K562 (cell line): Measurements from ENCODE around the gene CCL11. TPM values are rescaled to one million over a fixed set of nuclear protein-coding genes. Genes with fewer than 3 reads are reported as not detected.

Source experiments
- ATAC-seq: fragments of 200-7000 bp; cut with Tn5 transposase; 3 replicates; pipeline ENCODE4 v1.9.1; 2020; ENCODE audit warnings: moderate library complexity
- BruUV-seq: library from RNA; stranded (reverse); fragments of 400-500 nt; replicated peaks from 2 replicates; lab custom pipeline; 2021; lab: Mats Ljungman, UMichigan
- CTCF ChIA-PET: fragments of 300-600 bp; formaldehyde crosslinking; extraction: SDS; loops from one replicate; lab custom pipeline; 2021; ENCODE audit warnings: low intra/inter-chr PET ratio; lab: Yijun Ruan, JAX
- POLR2A ChIA-PET: fragments of 300-600, 350-650 bp; sonication (Branson Sonifier 250); formaldehyde crosslinking; extraction: SDS; loops from one replicate; lab custom pipeline; 2021; ENCODE audit warnings: antibody characterized with exemption, inconsistent platforms; lab: Yijun Ruan, JAX
- DNase-seq, 4 experiments: peaks; one replicate each; pipeline versions ENCODE4 v3.0.0 to v3.0.0-alpha.2; 2011 to 2018; ENCODE audit warnings: low spot score in 3 of 4, mixed read lengths in 3 of 4; ENCODE audit errors: extremely low read depth in 1 of 4
- FAIRE-seq: peaks from 2 replicates; lab custom pipeline; 2011; peaks lifted over from hg19 to GRCh38; lab: Jason Lieb, UNC
- H2AFZ ChIP-seq: 2 replicates; pipeline ENCODE4 v1.6.0; 2011; ENCODE audit warnings: low read depth, low read length, control low read depth, inconsistent platforms
- H3K27ac ChIP-seq: fragments of 200-600 bp; 3 replicates; pipeline ENCODE4 v1.8.0; 2011; ENCODE audit warnings: low read depth, mild to moderate bottlenecking, control low read depth, inconsistent platforms, low read length, moderate library complexity, mixed read lengths; ENCODE audit errors: extremely low read depth
- H3K27me3 ChIP-seq, 2 experiments: fragments of 300-600 bp in 1 of 2; 2 replicates in 1 of 2; 3 replicates in 1 of 2; pipeline versions ENCODE4 v1.6.0 to v1.8.0; 2011; ENCODE audit warnings: inconsistent platforms in 2 of 2, low read length in 2 of 2, mild to moderate bottlenecking in 1 of 2, mixed read lengths in 1 of 2, moderate library complexity in 1 of 2; ENCODE audit not compliant: control insufficient read depth in 2 of 2, insufficient read depth in 2 of 2
- H3K36me3 ChIP-seq: fragments of 300-600 bp; 3 replicates; pipeline ENCODE4 v1.8.0; 2011; ENCODE audit warnings: mild to moderate bottlenecking, low read length, inconsistent platforms; ENCODE audit not compliant: control insufficient read depth, insufficient read depth
- H3K4me1 ChIP-seq, 2 experiments: fragments of 200-600 bp in 1 of 2; replicated peaks in 1 of 2; 2 replicates in 1 of 2; 3 replicates in 1 of 2; pipeline versions ENCODE4 v1.5.1 to v1.8.0; 2011; ENCODE audit warnings: inconsistent platforms in 2 of 2, low read length in 2 of 2, mild to moderate bottlenecking in 1 of 2, mixed read lengths in 1 of 2, moderate library complexity in 1 of 2; ENCODE audit not compliant: control insufficient read depth in 2 of 2, insufficient read depth in 2 of 2
- H3K4me2 ChIP-seq: 2 replicates; pipeline ENCODE4 v1.6.1; 2011; ENCODE audit warnings: low read length, control low read depth, inconsistent platforms, mixed read lengths; ENCODE audit not compliant: insufficient read depth
- H3K4me3 ChIP-seq: fragments of 200-600 bp; sonication (generic), shearing (Covaris generic); 2 replicates; pipeline ENCODE4 v1.5.1; 2016; ENCODE audit warnings: control low read depth, inconsistent platforms
- H3K79me2 ChIP-seq: fragments of 200-600 bp; 3 replicates; pipeline ENCODE4 v1.8.0; 2011; ENCODE audit warnings: low read length, inconsistent platforms; ENCODE audit not compliant: control insufficient read depth, insufficient read depth
- H3K9ac ChIP-seq, 2 experiments: 2 replicates each; pipeline versions ENCODE4 v1.6.0 to v1.6.1; 2011; ENCODE audit warnings: low read depth in 2 of 2, low read length in 2 of 2, control low read depth in 1 of 2, inconsistent platforms in 1 of 2, mild to moderate bottlenecking in 1 of 2, mixed read lengths in 1 of 2; ENCODE audit not compliant: insufficient read depth in 1 of 2
- H3K9me1 ChIP-seq: one replicate; pipeline ENCODE4 v1.6.0; 2011; ENCODE audit warnings: inconsistent platforms, mild to moderate bottlenecking, low read length, moderate library complexity; ENCODE audit not compliant: control insufficient read depth, insufficient read depth
- H3K9me3 ChIP-seq: replicated peaks from 2 replicates; pipeline ENCODE4 v1.5.1; 2011; ENCODE audit warnings: low read depth, low read length, inconsistent platforms; ENCODE audit not compliant: control insufficient read depth, insufficient read depth
- H4K20me1 ChIP-seq: replicated peaks from 2 replicates; pipeline ENCODE4 v1.6.1; 2011; ENCODE audit warnings: low read length, inconsistent platforms, mixed read lengths; ENCODE audit not compliant: control insufficient read depth, insufficient read depth
- CBFB ChIP-seq: sonication (generic); formaldehyde crosslinking; IDR thresholded peaks from 2 replicates; pipeline ENCODE4 v1.4.0; 2020; ENCODE audit warnings: mild to moderate bottlenecking, missing genetic modification reagents
- MEIS2 ChIP-seq: fragments of 450-650 bp; IDR thresholded peaks from 2 replicates; pipeline ENCODE4 v1.6.1; 2014; ENCODE audit warnings: mild to moderate bottlenecking; ENCODE audit not compliant: partially characterized antibody
- NR1H2 ChIP-seq: sonication (generic); formaldehyde crosslinking; IDR thresholded peaks from 2 replicates; pipeline ENCODE4 v1.4.0; 2020; ENCODE audit warnings: mild to moderate bottlenecking, missing genetic modification reagents
- PCBP1 ChIP-seq: fragments of 200-400 bp; formaldehyde crosslinking; IDR thresholded peaks from 2 replicates; pipeline ENCODE4 v1.6.1; 2018; ENCODE audit warnings: mild to moderate bottlenecking, low read depth, low read length; ENCODE audit not compliant: poor library complexity, severe bottlenecking
- PCBP2 ChIP-seq: fragments of 200-400 bp; formaldehyde crosslinking; IDR thresholded peaks from 2 replicates; pipeline ENCODE4 v1.6.1; 2018; ENCODE audit warnings: low read length, low read depth, mild to moderate bottlenecking, moderate library complexity; ENCODE audit not compliant: poor library complexity, severe bottlenecking
- WGBS: fragments of 100-300 bp; shearing (Covaris generic); methylation state at CpG from one replicate; pipeline ENCODE4 v1.1.6; 2016; ENCODE audit warnings: low coverage, mixed read lengths; ENCODE audit not compliant: insufficient coverage; ENCODE audit errors: missing lambda C conversion rate; 5-methylcytosine and 5-hydroxymethylcytosine counted together
- in situ Hi-C: fragments of 300-500 bp; cut with MboI; formaldehyde crosslinking; loops from 4 replicates; pipeline ENCODE4 v1.15.0; 2018; ENCODE audit warnings: inconsistent platforms, mixed read lengths
- intact Hi-C: fragments of 100-400 bp; cut with micrococcal nuclease; formaldehyde crosslinking; loops from 2 replicates; pipeline ENCODE4 v1.14.2; 2022
- polyA plus RNA-seq, 8 experiments: library from polyadenylated mRNA; depleted of rRNA in 4 of 8; stranded (reverse) in 5 of 8; unstranded in 3 of 8; fragments of >200 nt; fragmentation: Nextera tagmentation in 2 of 8; fragmentation: Illumina TruSeq in 1 of 8; extraction: Ambion mirVana in 2 of 8; extraction: Trizol in 1 of 8; gene quantifications; 2 replicates each; pipeline versions ENCODE4 v1.2.1 to v1.2.3, GENCODE V29; 2011 to 2014; ENCODE audit warnings: inconsistent platforms in 1 of 8, missing spikeins in 1 of 8
- total RNA-seq, 7 experiments: library from RNA; depleted of rRNA in 6 of 7; stranded (reverse); fragments of >200 nt in 6 of 7; fragmentation: Illumina TruSeq in 2 of 7; extraction: Trizol in 2 of 7; gene quantifications; 2 replicates each; pipeline versions ENCODE4 v1.2.1 to v1.2.3, GENCODE V29; 2011 to 2021; ENCODE audit warnings: low replicate concordance in 1 of 7
- TF ChIP-seq, protein P1 (sequence below): IDR thresholded peaks from 3 replicates; pipeline ENCODE4 v1.6.1; 2011; ENCODE audit warnings: borderline replicate concordance, mild to moderate bottlenecking; ENCODE audit not compliant: insufficient read length, insufficient read depth
- TF ChIP-seq, protein P2 (sequence below): sonication (generic); formaldehyde crosslinking; IDR thresholded peaks from 2 replicates; pipeline ENCODE4 v1.8.0; 2022; ENCODE audit warnings: mild to moderate bottlenecking, missing genetic modification reagents

Gene CCL11
- total and polyA plus RNA-seq, 9 of the 15 experiments (the other 6 are each of a cell fraction or from before 2014, with no cell fraction given) = not detected

DNA sequence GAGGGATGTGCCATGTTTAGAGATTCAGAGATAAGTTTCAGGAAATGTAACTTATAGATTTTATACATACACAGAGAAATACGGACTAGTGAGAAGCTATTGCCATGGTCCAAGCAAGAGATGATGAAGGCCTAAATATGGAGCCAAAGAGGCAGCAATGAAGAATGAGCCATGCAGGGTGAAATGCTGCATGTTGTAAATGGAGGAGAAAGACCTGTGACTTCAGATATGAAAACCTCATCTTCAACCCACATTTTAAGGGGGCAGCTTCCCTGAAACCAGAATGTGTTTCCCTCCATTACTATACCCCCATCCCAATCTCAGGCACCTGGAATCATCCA lies 27.6 kb upstream of the CCL11 start:
- in situ Hi-C loops = no loop called here

DNA sequence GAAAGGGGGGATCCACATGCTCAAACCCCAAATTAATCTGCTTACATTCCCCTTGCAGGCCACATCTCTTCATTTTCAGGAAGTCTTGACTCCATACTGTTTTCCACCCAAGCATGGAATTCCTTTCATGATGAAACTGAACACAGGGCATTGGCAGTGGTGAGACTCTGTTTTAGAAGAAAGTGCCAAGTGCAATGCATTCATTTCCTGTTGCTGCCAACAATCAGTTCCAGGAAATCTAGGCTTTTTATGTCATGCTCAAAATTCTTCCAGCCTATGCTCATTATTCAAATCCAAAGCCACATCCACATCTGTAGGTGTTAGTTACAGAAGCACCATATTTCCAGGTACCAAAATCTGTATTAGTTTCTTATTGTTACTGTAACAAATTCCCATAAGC lies 26.4 kb upstream of the CCL11 start:
- Histone ChIP-seq H3K79me2 (no peaks in the 10 kb centered on the region), H3K4me2 (no peak overlapping the region), H3K4me3 (no peak overlapping the region), H4K20me1 (0 out of 2 replicates have a peak, but pooled peaks cover 2% of the 10 kb centered on the region), H3K36me3 (no peaks in the 10 kb centered on the region), H3K9ac (no peak overlapping the region), H3K9me1 (no peaks in the 10 kb centered on the region), H3K27me3 (no peaks in the 10 kb centered on the region; a peak in 1 of 5 replicates), H3K27ac (no peak overlapping the region), H3K4me1 (peaks cover 0 to 8% of the 10 kb centered on the region in 2 experiments; a peak in 3 of 5 replicates), H2AFZ (no peak overlapping the region), H3K9me3 (no peaks in the 10 kb centered on the region)
- in situ Hi-C loops = no loop called here
- no TSS peak for BruUV-seq
- intact Hi-C loops = no loop called here
- no peak for FAIRE-seq
- ATAC-seq = no peak
- ChIA-PET POLR2A (no interaction called here), CTCF (no interaction called here)
- DNase-seq = no peak
- TF ChIP-seq, protein P1, sequence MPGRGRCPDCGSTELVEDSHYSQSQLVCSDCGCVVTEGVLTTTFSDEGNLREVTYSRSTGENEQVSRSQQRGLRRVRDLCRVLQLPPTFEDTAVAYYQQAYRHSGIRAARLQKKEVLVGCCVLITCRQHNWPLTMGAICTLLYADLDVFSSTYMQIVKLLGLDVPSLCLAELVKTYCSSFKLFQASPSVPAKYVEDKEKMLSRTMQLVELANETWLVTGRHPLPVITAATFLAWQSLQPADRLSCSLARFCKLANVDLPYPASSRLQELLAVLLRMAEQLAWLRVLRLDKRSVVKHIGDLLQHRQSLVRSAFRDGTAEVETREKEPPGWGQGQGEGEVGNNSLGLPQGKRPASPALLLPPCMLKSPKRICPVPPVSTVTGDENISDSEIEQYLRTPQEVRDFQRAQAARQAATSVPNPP = no peak
- TF ChIP-seq CBFB (CRISPR knock-in tag) (no peak), MEIS2 (no peak), PCBP2 (no peak)

More for the DNA sequence above, 27.6 kb upstream of the CCL11 start:
- DNase-seq (no peak), FAIRE-seq (no peak), ATAC-seq (no peak)
- H4K20me1 ChIP-seq = 0 out of 2 replicates have a peak, but pooled peaks cover 2% of the 10 kb centered on the region
- peaks cover 0 to 9% of the 10 kb centered on the region in 2 experiments; a peak in 4 of 5 replicates for H3K4me1 ChIP-seq
- H3K9ac ChIP-seq = no peak overlapping the region
- TF ChIP-seq NR1H2 (CRISPR knock-in tag) (no peak), PCBP1 (no peak)
- TF ChIP-seq, protein P2, sequence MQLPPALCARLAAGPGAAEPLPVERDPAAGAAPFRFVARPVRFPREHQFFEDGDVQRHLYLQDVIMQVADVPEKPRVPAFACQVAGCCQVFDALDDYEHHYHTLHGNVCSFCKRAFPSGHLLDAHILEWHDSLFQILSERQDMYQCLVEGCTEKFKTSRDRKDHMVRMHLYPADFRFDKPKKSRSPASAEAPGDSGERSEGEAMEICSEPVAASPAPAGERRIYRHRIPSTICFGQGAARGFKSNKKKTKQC (CRISPR knock-in tag) = no peak
- H3K36me3 ChIP-seq = no peaks in the 10 kb centered on the region
- intact Hi-C loops = no loop called here
- ChIA-PET POLR2A (no interaction called here), CTCF (no interaction called here)
- H3K9me1 ChIP-seq = no peaks in the 10 kb centered on the region
- H3K79me2 ChIP-seq = no peaks in the 10 kb centered on the region
- no peak overlapping the region for H3K27ac ChIP-seq
- H3K4me2 ChIP-seq = no peak overlapping the region
- no peaks in the 10 kb centered on the region; a peak in 1 of 5 replicates for H3K27me3 ChIP-seq
- WGBS = 0% methylated on average over 1 of the region's 1 CpG
- no peak overlapping the region for H3K4me3 ChIP-seq
- BruUV-seq = no TSS peak
- no peaks in the 10 kb centered on the region for H3K9me3 ChIP-seq
- no peak overlapping the region for H2AFZ ChIP-seq
